Measurements from ENCODE around the gene DNAH1. TPM values are rescaled to one million over a fixed set of nuclear protein-coding genes. Genes with fewer than 3 reads are reported as not detected.
A peak's percentile ranks its signal among the peaks of the same experiment; 100 is the strongest.

Gene DNAH1
- total and polyA plus RNA-seq, 2 of the 13 experiments (the other 11 are each of a cell fraction or from before 2014, with no cell fraction given), result 0.64 to 3.5 TPM

GRCh38 chr3:52323526-52324295 is 7.6 kb downstream of the DNAH1 start:
- Histone ChIP-seq H3K9ac (ENCODE audit: insufficient read depth, low read depth, low read length) (no peak overlapping the region), H3K79me2 (ENCODE audit: insufficient read depth, low read length) (no peaks in the 10 kb centered on the region), H3K9me3 (ENCODE audit: low read length) (no peaks in the 10 kb centered on the region), H3K27me3 (ENCODE audit: control insufficient read depth in 1 of 2, insufficient read depth in 2 of 2, low read length in 2 of 2) (no peaks in the 10 kb centered on the region), H3K27ac (ENCODE audit: extremely low read length, insufficient read depth, low read length) (no peak overlapping the region), H3K4me2 (ENCODE audit: low read depth, low read length) (peak overlapping the region; percentile 34), H4K20me1 (ENCODE audit: insufficient read depth, low read length) (no peaks in the 10 kb centered on the region), H3K4me1 (ENCODE audit: insufficient read depth, low read length) (peaks cover 42% of the 10 kb centered on the region), H2AFZ (ENCODE audit: low read length) (no peak overlapping the region), H3K36me3 (replicated peaks in 1 of 2; ENCODE audit: control insufficient read depth in 1 of 2, insufficient read depth in 2 of 2, low read length in 2 of 2) (no peaks in the 10 kb centered on the region), H3K4me3 (replicated peaks in 1 of 3; ENCODE audit: insufficient read depth in 1 of 3, low read depth in 2 of 3, low read length in 3 of 3) (no peak overlapping the region)
- no TSS peak for BruUV-seq (replicated peaks)
- peak; percentile 63 for ATAC-seq
- intact Hi-C loops (cut with micrococcal nuclease; ENCODE audit: unreplicated experiment), result no loop called here
- POLR2A ChIA-PET, result interaction anchor here (0.7 to 2.3 kb wide), 8 partner anchors 23 to 45 kb away, joined by 3 to 7 read pairs (median 5); partner anchors contain the start of genes GLYCTK and WDR82
- CTCF ChIA-PET (ENCODE audit: low intra/inter-chr PET ratio, low total read pairs), result no interaction called here
- in situ Hi-C loops (cut with HindIII; ENCODE audit: extremely low pct_ligation_motif_present, low pct_unique_long_range_greater_than_20kb), result no loop called here
- 30% methylated on average over 2 of the region's 11 CpGs for WGBS (ENCODE audit: low lambda C conversion rate)
- peak; percentile 71 for FAIRE-seq
- peak; percentile 37 for DNase-seq (ENCODE audit: low spot score)
- peak; percentile 95 for TF ChIP-seq ZNF263 (CRISPR knock-in tag; IDR thresholded peaks at IDR 0.05)
- no peak for TF ChIP-seq KLF13 (CRISPR knock-in tag; IDR thresholded peaks at IDR 0.05)
- TF ChIP-seq SOX13 (IDR thresholded peaks at IDR 0.05), result no peak
- TF ChIP-seq SOX13 (CRISPR knock-in tag; conservative IDR thresholded peaks at IDR 0.05 in 1 of 2, IDR thresholded peaks at IDR 0.05 in 1 of 2), result no peak
- TF ChIP-seq ZFP1 (CRISPR knock-in tag; IDR thresholded peaks at IDR 0.05), result no peak
- no peak for TF ChIP-seq ZKSCAN5 (CRISPR knock-in tag; IDR thresholded peaks at IDR 0.05)
- no peak for TF ChIP-seq MIXL1 (CRISPR knock-in tag; IDR thresholded peaks at IDR 0.05)
- no peak for TF ChIP-seq ZNF761 (CRISPR knock-in tag; conservative IDR thresholded peaks at IDR 0.05)
- TF ChIP-seq KDM4B (CRISPR knock-in tag; IDR thresholded peaks at IDR 0.05), result no peak
- no peak for TF ChIP-seq TEAD2 (CRISPR knock-in tag; IDR thresholded peaks at IDR 0.05)
- TF ChIP-seq ZNF7 (CRISPR knock-in tag; IDR thresholded peaks at IDR 0.05), result no peak
- no peak for TF ChIP-seq HDAC6 (IDR thresholded peaks at IDR 0.05; ENCODE audit: low read depth, low read length)
- no peak for TF ChIP-seq ZNF383 (CRISPR knock-in tag; IDR thresholded peaks at IDR 0.05; ENCODE audit: borderline replicate concordance)
- no peak for TF ChIP-seq LCORL (IDR thresholded peaks at IDR 0.05)
- 0 out of 2 replicates have a peak, but pooled peaks have one; percentile 42 for TF ChIP-seq LCORL (CRISPR knock-in tag; IDR thresholded peaks at IDR 0.05)
- no peak for TF ChIP-seq ZFP41 (CRISPR knock-in tag; IDR thresholded peaks at IDR 0.05; ENCODE audit: borderline replicate concordance)
- no peak for TF ChIP-seq ATF3 (CRISPR knock-in tag; IDR thresholded peaks at IDR 0.05)
- TF ChIP-seq, protein P1, sequence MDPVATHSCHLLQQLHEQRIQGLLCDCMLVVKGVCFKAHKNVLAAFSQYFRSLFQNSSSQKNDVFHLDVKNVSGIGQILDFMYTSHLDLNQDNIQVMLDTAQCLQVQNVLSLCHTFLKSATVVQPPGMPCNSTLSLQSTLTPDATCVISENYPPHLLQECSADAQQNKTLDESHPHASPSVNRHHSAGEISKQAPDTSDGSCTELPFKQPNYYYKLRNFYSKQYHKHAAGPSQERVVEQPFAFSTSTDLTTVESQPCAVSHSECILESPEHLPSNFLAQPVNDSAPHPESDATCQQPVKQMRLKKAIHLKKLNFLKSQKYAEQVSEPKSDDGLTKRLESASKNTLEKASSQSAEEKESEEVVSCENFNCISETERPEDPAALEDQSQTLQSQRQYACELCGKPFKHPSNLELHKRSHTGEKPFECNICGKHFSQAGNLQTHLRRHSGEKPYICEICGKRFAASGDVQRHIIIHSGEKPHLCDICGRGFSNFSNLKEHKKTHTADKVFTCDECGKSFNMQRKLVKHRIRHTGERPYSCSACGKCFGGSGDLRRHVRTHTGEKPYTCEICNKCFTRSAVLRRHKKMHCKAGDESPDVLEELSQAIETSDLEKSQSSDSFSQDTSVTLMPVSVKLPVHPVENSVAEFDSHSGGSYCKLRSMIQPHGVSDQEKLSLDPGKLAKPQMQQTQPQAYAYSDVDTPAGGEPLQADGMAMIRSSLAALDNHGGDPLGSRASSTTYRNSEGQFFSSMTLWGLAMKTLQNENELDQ (CRISPR knock-in tag; IDR thresholded peaks at IDR 0.05; ENCODE audit: borderline replicate concordance), result no peak
- no peak for TF ChIP-seq FOXA1 (IDR thresholded peaks at IDR 0.05)
- TF ChIP-seq FOXA1 (CRISPR knock-in tag; IDR thresholded peaks at IDR 0.05), result no peak
- TF ChIP-seq, protein P2, sequence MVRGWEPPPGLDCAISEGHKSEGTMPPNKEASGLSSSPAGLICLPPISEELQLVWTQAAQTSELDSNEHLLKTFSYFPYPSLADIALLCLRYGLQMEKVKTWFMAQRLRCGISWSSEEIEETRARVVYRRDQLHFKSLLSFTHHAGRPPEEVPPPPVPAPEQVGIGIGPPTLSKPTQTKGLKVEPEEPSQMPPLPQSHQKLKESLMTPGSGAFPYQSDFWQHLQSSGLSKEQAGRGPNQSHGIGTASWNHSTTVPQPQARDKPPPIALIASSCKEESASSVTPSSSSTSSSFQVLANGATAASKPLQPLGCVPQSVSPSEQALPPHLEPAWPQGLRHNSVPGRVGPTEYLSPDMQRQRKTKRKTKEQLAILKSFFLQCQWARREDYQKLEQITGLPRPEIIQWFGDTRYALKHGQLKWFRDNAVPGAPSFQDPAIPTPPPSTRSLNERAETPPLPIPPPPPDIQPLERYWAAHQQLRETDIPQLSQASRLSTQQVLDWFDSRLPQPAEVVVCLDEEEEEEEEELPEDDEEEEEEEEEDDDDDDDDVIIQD (CRISPR knock-in tag; IDR thresholded peaks at IDR 0.05; ENCODE audit: low read depth), result no peak
- TF ChIP-seq, protein P3, sequence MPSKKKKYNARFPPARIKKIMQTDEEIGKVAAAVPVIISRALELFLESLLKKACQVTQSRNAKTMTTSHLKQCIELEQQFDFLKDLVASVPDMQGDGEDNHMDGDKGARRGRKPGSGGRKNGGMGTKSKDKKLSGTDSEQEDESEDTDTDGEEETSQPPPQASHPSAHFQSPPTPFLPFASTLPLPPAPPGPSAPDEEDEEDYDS (CRISPR knock-in tag; IDR thresholded peaks at IDR 0.05), result no peak
- TF ChIP-seq, protein P4, sequence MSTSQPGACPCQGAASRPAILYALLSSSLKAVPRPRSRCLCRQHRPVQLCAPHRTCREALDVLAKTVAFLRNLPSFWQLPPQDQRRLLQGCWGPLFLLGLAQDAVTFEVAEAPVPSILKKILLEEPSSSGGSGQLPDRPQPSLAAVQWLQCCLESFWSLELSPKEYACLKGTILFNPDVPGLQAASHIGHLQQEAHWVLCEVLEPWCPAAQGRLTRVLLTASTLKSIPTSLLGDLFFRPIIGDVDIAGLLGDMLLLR (CRISPR knock-in tag; IDR thresholded peaks at IDR 0.05), result no peak
